GM23248 (cell line): ENCODE results near the gene PTGS1. TPM values are rescaled to one million over a fixed set of nuclear protein-coding genes. Genes with fewer than 3 reads are reported as not detected.

Source experiments
- DNase-seq: peaks from one replicate; pipeline ENCODE4 v3.0.0-alpha.2; 2015
- H2AFZ ChIP-seq: fragments of 200-600 bp; sonication (generic); 2 replicates; pipeline ENCODE4 v1.6.1; 2016; ENCODE audit warnings: antibody characterized with exemption
- H3F3A ChIP-seq: fragments of 200-600 bp; sonication (generic); 2 replicates; pipeline ENCODE4 v1.6.1; 2016; ENCODE audit warnings: mild to moderate bottlenecking, antibody characterized with exemption, mixed run types; ENCODE audit not compliant: insufficient read depth
- H3K27ac ChIP-seq: fragments of 200-600 bp; sonication (generic); 2 replicates; pipeline ENCODE4 v1.5.1; 2016; ENCODE audit warnings: mild to moderate bottlenecking
- H3K27me3 ChIP-seq: fragments of 200-600 bp; sonication (generic); replicated peaks from 2 replicates; pipeline ENCODE4 v1.6.1; 2016; ENCODE audit warnings: mild to moderate bottlenecking; ENCODE audit not compliant: insufficient read depth
- H3K36me3 ChIP-seq: fragments of 200-600 bp; sonication (generic); 2 replicates; pipeline ENCODE4 v1.6.1; 2016; ENCODE audit warnings: low read depth, mild to moderate bottlenecking
- H3K4me1 ChIP-seq: fragments of 200-600 bp; sonication (generic); 2 replicates; pipeline ENCODE4 v1.6.1; 2016; ENCODE audit warnings: mild to moderate bottlenecking; ENCODE audit not compliant: insufficient read depth
- H3K4me2 ChIP-seq: fragments of 200-600 bp; sonication (generic); one replicate; pipeline ENCODE4 v1.6.1; 2016; ENCODE audit warnings: mild to moderate bottlenecking; ENCODE audit not compliant: unreplicated experiment
- H3K4me3 ChIP-seq: fragments of 200-600 bp; sonication (generic); 2 replicates; pipeline ENCODE4 v1.5.1; 2016; ENCODE audit warnings: mild to moderate bottlenecking
- H3K79me2 ChIP-seq: fragments of 200-600 bp; sonication (generic); 2 replicates; pipeline ENCODE4 v1.6.1; 2016; ENCODE audit warnings: mild to moderate bottlenecking; ENCODE audit not compliant: insufficient read depth
- H3K9ac ChIP-seq: fragments of 200-600 bp; sonication (generic); 2 replicates; pipeline ENCODE4 v1.6.1; 2016; ENCODE audit warnings: mild to moderate bottlenecking
- H3K9me2 ChIP-seq: fragments of 200-600 bp; sonication (generic); 2 replicates; pipeline ENCODE4 v1.6.1; 2016; ENCODE audit warnings: mixed run types, mild to moderate bottlenecking, moderate library complexity; ENCODE audit not compliant: insufficient read depth
- H3K9me3 ChIP-seq: fragments of 200-600 bp; sonication (generic); one replicate; pipeline ENCODE4 v1.6.1; 2017; ENCODE audit warnings: low read depth
- H4K20me1 ChIP-seq: fragments of 200-600 bp; sonication (generic); 2 replicates; pipeline ENCODE4 v1.6.0; 2016; ENCODE audit not compliant: insufficient read depth
- EZH2 ChIP-seq: fragments of 200-600 bp; sonication (generic); IDR thresholded peaks from 2 replicates; pipeline ENCODE4 v1.6.1; 2018; ENCODE audit warnings: antibody characterized with exemption, mild to moderate bottlenecking; ENCODE audit not compliant: insufficient read depth, poor library complexity, severe bottlenecking
- EZH2phosphoT487 ChIP-seq: fragments of 200-600 bp; sonication (generic); IDR thresholded peaks from 2 replicates; pipeline ENCODE4 v1.6.1; 2018; ENCODE audit warnings: antibody characterized with exemption, moderate library complexity, mild to moderate bottlenecking, low read depth; ENCODE audit not compliant: insufficient read depth
- WGBS, 2 experiments: methylation state at CpG; one replicate each; pipeline ENCODE4 v1.1.6; 2015 to 2017; ENCODE audit warnings: low lambda C conversion rate in 2 of 2, low coverage in 1 of 2; ENCODE audit errors: missing lambda C conversion rate in 2 of 2; 5-methylcytosine and 5-hydroxymethylcytosine counted together
- in situ Hi-C: fragments of 300-500 bp; cut with MboI; formaldehyde crosslinking; loops from 2 replicates; pipeline ENCODE4 v1.15.0; 2020
- polyA plus RNA-seq: library from polyadenylated mRNA; unstranded; fragments of >200 nt; fragmentation: Nextera tagmentation; extraction: Ambion mirVana; gene quantifications from 2 replicates; pipeline ENCODE4 v1.2.1, GENCODE V29; 2016
- total RNA-seq: library from RNA; depleted of rRNA; stranded (reverse); fragments of >200 nt; shearing (Covaris generic); gene quantifications from 2 replicates; pipeline ENCODE4 v1.2.3, GENCODE V29; 2014

Gene PTGS1
- total and polyA plus RNA-seq, 2 experiments from 2014 or later, result 39.6 to 43.8 TPM

DNA sequence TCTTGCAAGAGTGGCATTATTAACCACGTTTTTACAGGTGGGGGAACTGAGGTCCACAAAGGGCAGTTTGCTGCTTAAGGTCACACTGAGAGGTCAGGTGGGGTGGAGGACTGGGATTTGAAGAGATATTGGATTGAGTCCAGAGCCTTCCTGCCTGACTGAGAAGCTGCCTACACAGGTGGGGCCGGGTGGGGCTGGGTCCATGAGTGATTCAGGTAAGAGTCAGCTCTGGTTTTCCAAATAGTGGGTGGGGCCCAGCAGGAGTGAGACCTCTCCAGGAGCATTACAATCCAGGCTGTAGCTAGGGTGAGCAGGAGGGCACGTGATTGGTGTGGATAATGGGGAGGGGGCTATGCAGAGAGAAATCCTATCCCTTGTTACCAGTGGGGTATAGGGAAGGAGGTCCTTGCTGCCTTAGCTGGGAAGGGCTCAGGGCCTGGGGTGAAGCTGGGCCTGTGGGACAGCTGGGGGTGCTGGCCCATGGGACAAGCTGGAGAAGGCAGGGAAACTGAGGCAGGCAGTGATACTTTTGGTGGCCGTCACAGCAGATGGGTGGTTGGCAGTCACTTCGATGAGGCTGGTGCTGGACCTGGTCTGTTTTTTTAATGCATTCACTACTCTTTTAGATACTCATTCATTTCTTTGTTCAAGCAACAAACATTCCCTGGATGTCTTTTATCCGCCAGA is 2.9 kb upstream of the PTGS1 start:
- no peaks in the 10 kb centered on the region for H4K20me1 ChIP-seq
- WGBS, 2 experiments, result 81 to 100% methylated on average over 5 to 6 of the region's 6 CpGs
- H3K4me2 ChIP-seq, result no peak overlapping the region
- peaks cover 11% of the 10 kb centered on the region; the same call in 1 of the 2 replicates for H3K79me2 ChIP-seq
- no peak overlapping the region for H2AFZ ChIP-seq
- no peaks in the 10 kb centered on the region for H3K27me3 ChIP-seq
- no peaks in the 10 kb centered on the region for H3K9me3 ChIP-seq
- H3K27ac ChIP-seq, result no peak overlapping the region
- DNase-seq, result no peak
- no peak overlapping the region for H3K4me3 ChIP-seq
- H3K4me1 ChIP-seq, result peaks cover 18% of the 10 kb centered on the region; the same call in 1 of the 2 replicates
- no peak overlapping the region for H3K9ac ChIP-seq
- H3K9me2 ChIP-seq, result no peaks in the 10 kb centered on the region
- TF ChIP-seq EZH2 (no peak), EZH2phosphoT487 (no peak)
- no peaks in the 10 kb centered on the region for H3K36me3 ChIP-seq
- in situ Hi-C loops, result loop anchor here (25.0 kb wide), 1 partner anchor 444 kb away; the partner anchor contains the start of gene OR1K1
- peaks cover 15% of the 10 kb centered on the region for H3F3A ChIP-seq

DNA sequence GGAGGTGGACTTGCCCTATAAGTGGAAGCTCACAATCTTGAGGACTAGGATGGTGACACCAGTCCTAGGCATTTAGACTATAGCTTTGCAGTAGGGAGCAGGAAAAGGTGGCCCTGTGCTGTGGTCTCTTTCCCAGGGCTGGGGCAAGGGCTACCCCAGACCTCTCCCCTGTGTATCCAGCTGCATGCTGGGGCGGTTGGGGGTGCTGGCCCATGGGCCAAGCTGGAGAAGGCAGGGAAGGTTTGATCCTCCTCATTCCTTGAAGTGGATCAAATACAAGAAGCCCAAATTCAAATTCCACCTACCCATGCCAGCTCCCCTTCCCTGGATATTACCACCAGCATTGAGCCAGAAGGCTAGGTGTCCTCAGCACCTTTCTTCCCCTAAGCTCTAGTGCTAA is 2.2 kb upstream of the PTGS1 start:
- no peaks in the 10 kb centered on the region for H3K36me3 ChIP-seq
- H3K9me2 ChIP-seq, result no peaks in the 10 kb centered on the region
- H3K79me2 ChIP-seq, result peaks cover 11% of the 10 kb centered on the region; the same call in 1 of the 2 replicates
- H3K9me3 ChIP-seq, result no peaks in the 10 kb centered on the region
- no peaks in the 10 kb centered on the region for H4K20me1 ChIP-seq
- no peak overlapping the region for H3K9ac ChIP-seq
- H3K27ac ChIP-seq, result no peak overlapping the region
- H3K4me3 ChIP-seq, result no peak overlapping the region
- H3K27me3 ChIP-seq, result no peaks in the 10 kb centered on the region
- no peak overlapping the region for H2AFZ ChIP-seq
- in situ Hi-C loops, result loop anchor here (25.0 kb wide), 1 partner anchor 444 kb away; the partner anchor contains the start of gene OR1K1
- H3K4me1 ChIP-seq, result peaks cover 18% of the 10 kb centered on the region; the same call in 1 of the 2 replicates
- WGBS, 2 experiments, result 94 to 100% methylated on average over 1 of the region's 1 CpG
- no peak overlapping the region for H3K4me2 ChIP-seq
- peaks cover 15% of the 10 kb centered on the region for H3F3A ChIP-seq
- DNase-seq, result no peak
- TF ChIP-seq EZH2phosphoT487 (no peak), EZH2 (no peak)

DNA sequence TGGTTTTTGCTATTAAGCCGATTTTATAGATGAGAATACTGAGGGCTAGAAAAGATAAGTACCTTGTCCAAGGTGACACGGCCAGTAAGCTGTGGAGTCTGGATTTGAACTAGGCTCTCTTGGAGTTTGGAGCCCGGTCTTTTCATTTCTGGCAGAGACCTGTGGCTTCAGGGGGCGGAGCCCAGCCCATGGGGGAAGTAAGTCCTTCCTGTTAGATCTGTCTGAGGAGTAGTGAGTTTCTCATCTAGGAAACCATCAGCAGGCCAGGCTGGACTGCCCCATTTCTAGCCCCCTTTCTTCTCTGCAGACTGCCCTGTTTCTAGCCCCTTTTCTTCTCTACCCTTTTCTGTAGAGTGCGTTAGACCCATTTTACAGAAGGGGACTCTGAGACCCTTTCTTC is 521 bp upstream of the PTGS1 start:
- no peaks in the 10 kb centered on the region; the same call in 1 of the 2 replicates for H3F3A ChIP-seq
- DNase-seq, result no peak
- H2AFZ ChIP-seq, result peak overlapping the region; percentile 73
- no peaks in the 10 kb centered on the region for H3K9me2 ChIP-seq
- peaks cover 12% of the 10 kb centered on the region for H3K4me1 ChIP-seq
- TF ChIP-seq EZH2phosphoT487 (no peak), EZH2 (no peak)
- H3K27ac ChIP-seq, result no peak overlapping the region
- H3K79me2 ChIP-seq, result peaks cover 12% of the 10 kb centered on the region; the same call in 1 of the 2 replicates
- peak overlapping the region; percentile 69 for H3K9ac ChIP-seq
- WGBS, 2 experiments, result 61 to 69% methylated on average over 5 of the region's 5 CpGs
- H3K4me3 ChIP-seq, result peak overlapping the region; percentile 75
- H3K36me3 ChIP-seq, result no peaks in the 10 kb centered on the region
- H3K4me2 ChIP-seq, result peak overlapping the region; percentile 86
- no peaks in the 10 kb centered on the region for H4K20me1 ChIP-seq
- in situ Hi-C loops, result loop anchor here (25.0 kb wide), 1 partner anchor 442 kb away; the partner anchor contains the start of gene OR1K1
- no peaks in the 10 kb centered on the region for H3K27me3 ChIP-seq
- no peaks in the 10 kb centered on the region for H3K9me3 ChIP-seq

DNA sequence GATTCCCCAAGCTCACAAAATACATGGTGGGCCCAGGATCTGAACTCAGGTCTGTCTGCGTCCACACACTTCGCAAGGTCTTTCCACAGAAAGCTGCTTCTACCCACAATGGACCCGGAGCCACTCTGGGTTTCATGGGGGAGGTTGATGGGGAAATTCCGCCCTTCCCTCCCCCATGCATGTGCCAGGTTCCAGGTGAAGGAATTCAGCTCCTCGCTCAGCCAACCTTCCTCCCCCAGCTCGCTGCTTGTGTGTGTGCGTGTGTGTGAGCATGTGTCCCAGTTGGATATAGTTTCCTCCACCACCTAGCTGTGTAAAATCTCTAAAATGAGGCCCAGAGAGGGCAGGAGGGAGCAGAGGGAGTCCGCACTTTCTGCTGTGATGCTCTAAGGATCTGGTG is 1.0 kb downstream of the PTGS1 start:
- peak overlapping the region; percentile 86 for H3K4me2 ChIP-seq
- 90 to 92% methylated on average over 8 of the region's 8 CpGs for WGBS, 2 experiments

More for the DNA sequence above, 1.0 kb downstream of the PTGS1 start:
- in situ Hi-C loops, result loop anchor here (25.0 kb wide), 1 partner anchor 440 kb away; the partner anchor contains the start of gene OR1K1
- Histone ChIP-seq H2AFZ (0 out of 2 replicates have a peak overlapping the region, but pooled peaks have one; percentile 73), H3K9me2 (no peaks in the 10 kb centered on the region), H3F3A (no peaks in the 10 kb centered on the region), H3K9ac (no peak overlapping the region), H3K27ac (no peak overlapping the region), H3K27me3 (no peaks in the 10 kb centered on the region), H3K4me1 (peaks cover 18% of the 10 kb centered on the region), H3K36me3 (no peaks in the 10 kb centered on the region), H3K79me2 (peaks cover 17% of the 10 kb centered on the region; the same call in 1 of the 2 replicates), H3K4me3 (peak overlapping the region; percentile 75), H3K9me3 (no peaks in the 10 kb centered on the region), H4K20me1 (no peaks in the 10 kb centered on the region)
- TF ChIP-seq EZH2phosphoT487 (no peak), EZH2 (no peak)
- no peak for DNase-seq
